Measurements from ENCODE around the gene DKC1. TPM values are rescaled to one million over a fixed set of nuclear protein-coding genes. Genes with fewer than 3 reads are reported as not detected.

Gene DKC1

Small RNA genes within 50 kb of the gene (small RNA-seq; reads per million reads assigned to genes)
- not detected for gene SNORA36A

Data from skeletal muscle satellite cell (primary cell).